IPS-NIHi11 (cell line): ENCODE results near the gene TNIK.

ENCODE experiments used
- DNase-seq: peaks from one replicate; pipeline ENCODE4 v3.0.0; 2012; ENCODE audit warnings: mixed read lengths, low spot score

The TNIK gene

GRCh38 chr3:171279972-171280371, 180.2 kb downstream of the TNIK start:
- no peak for DNase-seq

- DNase-seq, result no peak
Observed at GRCh38 chr3:171278299-171278590, 182.0 kb downstream of the TNIK start.

GRCh38 chr3:171277456-171278298, 182.5 kb downstream of the TNIK start:
- DNase-seq, result no peak

GRCh38 chr3:171276923-171277322, 183.3 kb downstream of the TNIK start:
- DNase-seq, result no peak

GRCh38 chr3:171274222-171274621, 186.0 kb downstream of the TNIK start:
- DNase-seq, result no peak

GRCh38 chr3:171270541-171270940, 189.7 kb downstream of the TNIK start:
- no peak for DNase-seq

- no peak for DNase-seq
Observed at GRCh38 chr3:171269542-171269941, 190.7 kb downstream of the TNIK start.

GRCh38 chr3:171268677-171269076, 191.5 kb downstream of the TNIK start:
- no peak for DNase-seq

- DNase-seq, result no peak
Observed at GRCh38 chr3:171267104-171267503, 193.1 kb downstream of the TNIK start.

- no peak for DNase-seq
Observed at GRCh38 chr3:171266740-171267073, 193.5 kb downstream of the TNIK start.

- no peak for DNase-seq
Observed at GRCh38 chr3:171266034-171266739, 194.0 kb downstream of the TNIK start.

- DNase-seq, result no peak
Observed at GRCh38 chr3:171264758-171265157, 195.4 kb downstream of the TNIK start.

- no peak for DNase-seq
Observed at GRCh38 chr3:171262431-171262830, 197.8 kb downstream of the TNIK start.

- DNase-seq, result no peak
Observed at GRCh38 chr3:171261487-171261886, 198.7 kb downstream of the TNIK start.

GRCh38 chr3:171260899-171261298, 199.3 kb downstream of the TNIK start:
- no peak for DNase-seq

GRCh38 chr3:171260466-171260865, 199.7 kb downstream of the TNIK start:
- DNase-seq, result no peak

GRCh38 chr3:171258316-171258715, 201.9 kb downstream of the TNIK start:
- DNase-seq, result no peak

GRCh38 chr3:171257251-171258203, 202.7 kb downstream of the TNIK start:
- DNase-seq, result no peak

GRCh38 chr3:171256445-171257250, 203.6 kb downstream of the TNIK start:
- no peak for DNase-seq

GRCh38 chr3:171255236-171255806, 204.9 kb downstream of the TNIK start:
- no peak for DNase-seq

- DNase-seq, result no peak
Observed at GRCh38 chr3:171254315-171254714, 205.9 kb downstream of the TNIK start.
